GM10266 (cell line): Measurements from ENCODE around the gene ASPM.

Experiments
- DNase-seq: peaks from one replicate; pipeline ENCODE4 v3.0.0; 2012; ENCODE audit errors: extremely low spot score
- CTCF ChIP-seq: IDR thresholded peaks from 2 replicates; pipeline ENCODE4 v1.5.1; 2012; ENCODE audit warnings: mild to moderate bottlenecking, low read depth; ENCODE audit not compliant: control insufficient read depth, insufficient read depth; ENCODE audit errors: missing control alignments

ASPM gene

DNA sequence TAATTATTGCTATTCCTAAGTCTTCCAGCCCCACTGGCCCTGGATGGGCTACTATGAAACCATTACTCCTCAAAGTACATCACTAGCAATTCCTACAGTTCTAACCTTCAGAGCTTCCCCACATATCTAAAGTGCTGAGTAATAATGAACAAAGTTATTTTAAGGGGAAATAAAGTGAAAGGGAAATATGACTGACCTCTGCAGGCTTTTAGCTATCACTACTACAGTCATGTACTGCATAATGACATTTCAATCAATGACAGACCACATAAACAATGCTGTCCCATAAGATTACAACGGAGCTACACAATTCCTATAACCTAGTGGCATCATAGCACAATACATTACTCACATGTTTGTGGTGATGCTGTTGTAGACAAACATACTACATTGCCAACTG lies 32.5 kb upstream of the ASPM start:
- no peak for DNase-seq
- TF ChIP-seq CTCF, result no peak

- TF ChIP-seq CTCF, result no peak
Measured at GRCh38 chr1:197174818-197175217, 28.3 kb upstream of the ASPM start.

DNA sequence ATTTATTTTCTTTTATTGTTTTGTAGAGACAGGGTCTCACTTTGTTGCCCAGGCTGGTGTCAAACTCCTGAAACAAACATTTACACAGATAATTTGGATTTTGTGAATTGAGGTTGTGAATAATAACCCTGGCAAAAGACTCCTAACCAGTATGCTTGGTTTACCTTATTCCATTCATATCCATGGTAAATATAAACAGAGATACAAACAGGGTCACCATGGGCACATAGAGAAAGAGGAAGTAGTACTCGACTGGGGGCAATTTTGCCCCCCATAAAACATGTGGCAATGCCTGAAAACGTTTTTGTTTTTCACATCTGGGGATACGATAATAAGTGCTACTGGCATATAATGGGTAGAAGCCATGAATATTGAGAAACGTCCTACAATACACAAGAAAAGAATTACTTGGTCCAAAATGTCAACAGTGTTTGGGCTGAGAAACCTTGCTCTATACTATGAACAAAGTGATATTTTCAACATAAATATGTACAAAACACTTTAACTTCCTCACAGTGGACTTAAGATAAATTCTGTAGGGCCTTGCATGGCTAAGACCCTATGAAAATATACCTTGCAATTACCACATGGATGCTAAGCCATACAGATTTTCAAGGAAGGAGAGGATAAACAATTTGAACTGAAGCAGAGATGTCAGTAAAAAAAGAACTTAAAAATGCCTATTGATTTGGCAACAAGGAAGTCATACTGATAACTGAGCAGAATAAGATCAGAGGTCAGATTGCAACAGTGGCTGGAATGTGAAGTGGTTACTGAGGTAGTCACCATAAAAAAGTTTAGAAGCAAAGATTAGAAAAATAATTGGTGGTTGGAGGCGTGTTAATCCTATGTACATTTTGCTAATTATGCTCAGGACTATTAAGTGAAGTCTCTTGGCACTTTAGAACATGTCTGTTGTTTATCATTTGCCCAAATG lies 27.4 kb upstream of the ASPM start:
- no peak for TF ChIP-seq CTCF
- no peak for DNase-seq

More at GRCh38 chr1:197174818-197175217, 28.3 kb upstream of the ASPM start:
- no peak for DNase-seq

GRCh38 chr1:197171531-197171930 lies 25.1 kb upstream of the ASPM start:
- DNase-seq, result no peak

GRCh38 chr1:197170538-197170937 lies 24.1 kb upstream of the ASPM start:
- DNase-seq, result no peak
- TF ChIP-seq CTCF, result no peak

More at GRCh38 chr1:197171531-197171930, 25.1 kb upstream of the ASPM start:
- TF ChIP-seq CTCF, result no peak

- TF ChIP-seq CTCF, result no peak
Measured at GRCh38 chr1:197159461-197159860, 13.0 kb upstream of the ASPM start.

DNA sequence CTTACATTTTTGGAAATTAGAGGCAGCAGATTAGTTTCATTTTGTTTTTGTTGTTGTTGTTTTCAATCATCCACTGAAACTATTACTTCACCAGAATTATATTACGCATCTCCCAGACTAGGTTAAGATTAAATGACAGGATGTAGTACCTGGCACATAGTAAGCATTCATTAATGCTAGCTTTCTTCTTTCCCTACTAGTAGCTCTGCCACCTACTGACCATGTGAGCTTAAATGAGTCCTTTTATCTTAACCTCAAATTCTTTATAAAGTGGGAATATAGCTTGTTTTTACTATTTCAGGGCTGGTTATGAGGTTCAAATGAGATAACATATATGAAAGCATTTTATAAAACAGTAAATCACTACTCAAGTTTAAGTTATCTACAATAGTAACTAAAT lies 10.2 kb upstream of the ASPM start:
- no peak for TF ChIP-seq CTCF
- DNase-seq, result no peak

More at GRCh38 chr1:197159461-197159860, 13.0 kb upstream of the ASPM start:
- DNase-seq, result no peak
